IMR-90 (cell line): ENCODE data around the gene CFAP210. TPM values are rescaled to one million over a fixed set of nuclear protein-coding genes. Genes with fewer than 3 reads are reported as not detected.

Source experiments
- ATAC-seq: fragments of 200-7000 bp; cut with Tn5 transposase; 2 replicates; pipeline ENCODE4 v1.9.1; 2020; ENCODE audit warnings: low read depth, mild to moderate bottlenecking, moderate library complexity
- BruUV-seq: library from RNA; stranded (reverse); fragments of 400-500 nt; replicated peaks from 2 replicates; lab custom pipeline; 2021; lab: Mats Ljungman, UMichigan
- CTCF ChIA-PET: fragments of 300-600 bp; formaldehyde crosslinking; extraction: SDS; loops from one replicate; lab custom pipeline; 2021; ENCODE audit warnings: antibody characterized with exemption; lab: Yijun Ruan, JAX
- POLR2A ChIA-PET: fragments of 300-600 bp; sonication (Branson Sonifier 250); formaldehyde crosslinking; loops from one replicate; lab custom pipeline; 2022; ENCODE audit warnings: antibody characterized with exemption; ENCODE audit not compliant: unreplicated experiment; lab: Charles Lee
- DNase-seq: peaks from one replicate; pipeline ENCODE4 v3.0.0; 2013
- H2AFZ ChIP-seq: replicated peaks from 2 replicates; pipeline ENCODE3; 2013; ENCODE audit warnings: low read length, mild to moderate bottlenecking; ENCODE audit not compliant: poor library complexity
- H2AK5ac ChIP-seq: 2 replicates; pipeline ENCODE4 v1.6.1; 2013; ENCODE audit warnings: low read depth, low read length, inconsistent platforms
- H2AK9ac ChIP-seq: replicated peaks from 2 replicates; pipeline ENCODE3; 2013; ENCODE audit warnings: mild to moderate bottlenecking, low read depth, low read length, moderate library complexity; ENCODE audit not compliant: poor library complexity
- H2BK120ac ChIP-seq: 2 replicates; pipeline ENCODE4 v1.6.1; 2013; ENCODE audit warnings: low read depth, low read length, inconsistent platforms
- H2BK15ac ChIP-seq: 3 replicates; pipeline ENCODE4 v1.6.1; 2013; ENCODE audit warnings: low read depth, low read length, inconsistent platforms
- H2BK20ac ChIP-seq: 2 replicates; pipeline ENCODE4 v1.6.1; 2013; ENCODE audit warnings: low read depth, mild to moderate bottlenecking, inconsistent platforms, low read length, moderate library complexity
- H2BK5ac ChIP-seq: 2 replicates; pipeline ENCODE4 v1.6.1; 2013; ENCODE audit warnings: mild to moderate bottlenecking, low read depth, low read length, inconsistent platforms; ENCODE audit not compliant: poor library complexity, severe bottlenecking
- H3K14ac ChIP-seq: replicated peaks from 2 replicates; pipeline ENCODE4 v1.6.1; 2013; ENCODE audit warnings: low read depth, low read length, inconsistent platforms
- H3K18ac ChIP-seq: 2 replicates; pipeline ENCODE4 v1.6.1; 2013; ENCODE audit warnings: low read depth, low read length, control low read depth
- H3K23ac ChIP-seq: 2 replicates; pipeline ENCODE4 v1.6.1; 2013; ENCODE audit warnings: low read depth, low read length, inconsistent platforms
- H3K27ac ChIP-seq: 2 replicates; pipeline ENCODE4 v1.5.1; 2013; ENCODE audit warnings: mild to moderate bottlenecking, control low read depth, low read length; ENCODE audit not compliant: insufficient read depth
- H3K27me3 ChIP-seq: 2 replicates; pipeline ENCODE4 v1.6.1; 2013; ENCODE audit warnings: low read length; ENCODE audit not compliant: control insufficient read depth, insufficient read depth
- H3K36me3 ChIP-seq: 2 replicates; pipeline ENCODE4 v1.6.1; 2013; ENCODE audit warnings: low read length, mixed read lengths; ENCODE audit not compliant: control insufficient read depth, insufficient read depth
- H3K4ac ChIP-seq: 2 replicates; pipeline ENCODE4 v1.6.1; 2013; ENCODE audit warnings: low read depth, low read length, inconsistent platforms
- H3K4me1 ChIP-seq: 2 replicates; pipeline ENCODE4 v1.6.1; 2013; ENCODE audit warnings: low read length, mixed read lengths; ENCODE audit not compliant: control insufficient read depth, insufficient read depth
- H3K4me2 ChIP-seq: 2 replicates; pipeline ENCODE4 v1.6.1; 2013; ENCODE audit warnings: low read depth, mild to moderate bottlenecking, control low read depth, low read length, moderate library complexity
- H3K4me3 ChIP-seq: 2 replicates; pipeline ENCODE4 v1.5.1; 2013; ENCODE audit warnings: low read depth, mild to moderate bottlenecking, control low read depth, low read length, moderate library complexity; ENCODE audit not compliant: insufficient read depth
- H3K56ac ChIP-seq: 2 replicates; pipeline ENCODE4 v1.6.1; 2013; ENCODE audit warnings: low read length, inconsistent platforms; ENCODE audit not compliant: insufficient read depth; ENCODE audit errors: extremely low read depth
- H3K79me1 ChIP-seq, 2 experiments: 2 replicates each; pipeline ENCODE4 v1.6.1; 2013; ENCODE audit warnings: low read length in 2 of 2, inconsistent platforms in 1 of 2, low read depth in 1 of 2
- H3K9ac ChIP-seq: 2 replicates; pipeline ENCODE4 v1.6.1; 2013; ENCODE audit warnings: low read depth, low read length, control low read depth
- H3K9me1 ChIP-seq: 2 replicates; pipeline ENCODE4 v1.6.1; 2013; ENCODE audit warnings: low read length, inconsistent platforms; ENCODE audit not compliant: insufficient read depth
- H3K9me3 ChIP-seq: 2 replicates; pipeline ENCODE4 v1.6.1; 2013; ENCODE audit warnings: low read length; ENCODE audit not compliant: control insufficient read depth, insufficient read depth
- H4K20me1 ChIP-seq: 2 replicates; pipeline ENCODE4 v1.6.1; 2013; ENCODE audit warnings: low read length, inconsistent platforms; ENCODE audit not compliant: insufficient read depth
- H4K5ac ChIP-seq: 2 replicates; pipeline ENCODE4 v1.6.1; 2013; ENCODE audit warnings: mild to moderate bottlenecking, low read depth, low read length, control low read depth
- H4K8ac ChIP-seq, 2 experiments: 2 replicates each; pipeline ENCODE4 v1.6.1; 2013; ENCODE audit warnings: low read depth in 2 of 2, low read length in 2 of 2, control low read depth in 1 of 2, inconsistent platforms in 1 of 2
- H4K91ac ChIP-seq: 2 replicates; pipeline ENCODE4 v1.6.1; 2013; ENCODE audit warnings: low read depth, low read length, inconsistent platforms; ENCODE audit not compliant: insufficient read depth
- BHLHE40 ChIP-seq: fragments of 150-350 bp; IDR thresholded peaks from 2 replicates; pipeline ENCODE4 v1.6.1; 2016; ENCODE audit warnings: mild to moderate bottlenecking, low read depth, low read length
- CEBPB ChIP-seq: IDR thresholded peaks from 2 replicates; pipeline ENCODE4 v1.6.1; 2012; ENCODE audit warnings: low read depth, low read length, improper control_type of control experiment
- CHD1 ChIP-seq: IDR thresholded peaks from 2 replicates; pipeline ENCODE4 v1.6.1; 2012; ENCODE audit warnings: low read depth, low read length, improper control_type of control experiment
- MAZ ChIP-seq: IDR thresholded peaks from 2 replicates; pipeline ENCODE4 v1.6.1; 2012; ENCODE audit warnings: low read depth, mild to moderate bottlenecking, low read length, improper control_type of control experiment, moderate library complexity, borderline replicate concordance
- MXI1 ChIP-seq: IDR thresholded peaks from 2 replicates; pipeline ENCODE4 v1.6.1; 2012; ENCODE audit warnings: low read depth, mild to moderate bottlenecking, low read length, moderate library complexity, borderline replicate concordance
- NFE2L2 ChIP-seq: fragments of 150-350 bp; IDR thresholded peaks from 2 replicates; pipeline ENCODE4 v1.6.1; 2016; ENCODE audit warnings: low read depth, mild to moderate bottlenecking, low read length
- POLR2A ChIP-seq: IDR thresholded peaks from 2 replicates; pipeline ENCODE4 v1.6.1; 2012; ENCODE audit warnings: mild to moderate bottlenecking, low read depth, low read length
- RAD21 ChIP-seq: IDR thresholded peaks from 2 replicates; pipeline ENCODE4 v1.6.1; 2012; ENCODE audit warnings: low read length, improper control_type of control experiment
- RFX5 ChIP-seq: IDR thresholded peaks from 2 replicates; pipeline ENCODE4 v1.8.0; 2012; ENCODE audit warnings: low read depth, mild to moderate bottlenecking, low read length, moderate library complexity
- SMC3 ChIP-seq: fragments of 150-350 bp; IDR thresholded peaks from 2 replicates; pipeline ENCODE4 v1.6.1; 2016; ENCODE audit warnings: low read depth, mild to moderate bottlenecking, antibody characterized with exemption, low read length, moderate library complexity
- USF2 ChIP-seq: fragments of 150-350 bp; IDR thresholded peaks from 2 replicates; pipeline ENCODE4 v1.6.1; 2017; ENCODE audit warnings: mild to moderate bottlenecking, antibody characterized with exemption, low read length, low read depth
- dilution Hi-C: fragments of 300-500 bp; cut with HindIII; formaldehyde crosslinking; loops from one replicate; pipeline ENCODE4 v1.14.3; 2018; ENCODE audit warnings: low sequenced_read_pairs; ENCODE audit not compliant: unreplicated experiment
- in situ Hi-C: fragments of 300-500 bp; cut with MboI; formaldehyde crosslinking; loops from 3 replicates; pipeline ENCODE4 v1.14.3; 2019; ENCODE audit warnings: low sequenced_read_pairs, inconsistent platforms, mixed read lengths
- intact Hi-C: fragments of 100-400 bp; cut with micrococcal nuclease; formaldehyde crosslinking; loops from 2 replicates; pipeline ENCODE4 v1.10.0; 2022
- polyA plus RNA-seq, 3 experiments: library from polyadenylated mRNA; depleted of rRNA; stranded (reverse); fragments of >200 nt; gene quantifications; 2 replicates each; pipeline ENCODE4 v1.2.3, GENCODE V29; 2012; ENCODE audit warnings: low replicate concordance in 1 of 3
- total RNA-seq: library from RNA; depleted of rRNA; stranded (reverse); fragments of >200 nt; gene quantifications from 2 replicates; pipeline ENCODE4 v1.2.3, GENCODE V29; 2012
- TF ChIP-seq, protein P1 (sequence below): fragments of 150-350 bp; IDR thresholded peaks from 2 replicates; pipeline ENCODE4 v1.6.1; 2016; ENCODE audit warnings: low read depth, mild to moderate bottlenecking, low read length, moderate library complexity, borderline replicate concordance

CFAP210 gene
- total and polyA plus RNA-seq, 2 of the 4 experiments (the other 2 are of a cell fraction): not detected

DNA sequence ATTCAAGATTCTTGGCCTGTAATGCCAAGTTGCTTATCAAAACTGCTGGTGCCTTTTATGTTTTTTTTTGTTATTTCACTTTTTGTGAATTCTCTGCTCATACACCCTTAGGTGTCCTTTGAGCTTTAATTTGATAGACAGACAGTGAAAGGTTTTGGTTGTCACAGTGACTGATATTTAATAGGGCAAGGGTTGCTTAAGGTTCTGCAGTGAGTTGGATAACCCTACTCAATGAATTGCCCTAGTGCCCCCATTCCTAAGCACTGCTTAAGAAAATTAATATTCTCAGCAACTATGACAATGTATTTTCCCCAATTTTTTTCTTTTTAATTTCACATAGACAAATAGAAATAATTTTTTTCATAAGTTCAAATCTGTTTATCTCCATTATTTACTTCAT, 94.6 kb downstream of the CFAP210 start:
- no peak overlapping the region for H4K8ac ChIP-seq
- no peak overlapping the region for H3K4ac ChIP-seq
- dilution Hi-C loops: no loop called here
- intact Hi-C loops: no loop called here
- CTCF ChIA-PET: interaction anchor here (0.6 to 0.7 kb wide), 2 partner anchors 150 to 271 kb away, joined by 3 to 6 read pairs; no protein-coding TSS in a partner anchor
- H2BK120ac ChIP-seq: no peak overlapping the region
- no peak overlapping the region for H3K23ac ChIP-seq
- H3K14ac ChIP-seq: no peak overlapping the region
- in situ Hi-C loops: no loop called here
- POLR2A ChIA-PET: no interaction called here
- no peak overlapping the region for H2BK20ac ChIP-seq
- H3K56ac ChIP-seq: no peak overlapping the region
- H2AK9ac ChIP-seq: no peak overlapping the region
- no peak overlapping the region for H2AK5ac ChIP-seq
- H2AFZ ChIP-seq: no peak overlapping the region
- peaks cover 2% of the 10 kb centered on the region; the same call in 1 of the 2 replicates for H3K36me3 ChIP-seq
- no peak overlapping the region for H3K27ac ChIP-seq
- no peak overlapping the region for H3K4me2 ChIP-seq
- H2BK15ac ChIP-seq: no peak overlapping the region
- no peak overlapping the region for H4K5ac ChIP-seq
- TF ChIP-seq USF2 (no peak), CHD1 (no peak), MAZ (no peak), BHLHE40 (no peak), CEBPB (no peak), NFE2L2 (no peak), POLR2A (no peak), RAD21 (no peak), SMC3 (no peak), MXI1 (no peak), RFX5 (no peak)
- TF ChIP-seq, protein P1, sequence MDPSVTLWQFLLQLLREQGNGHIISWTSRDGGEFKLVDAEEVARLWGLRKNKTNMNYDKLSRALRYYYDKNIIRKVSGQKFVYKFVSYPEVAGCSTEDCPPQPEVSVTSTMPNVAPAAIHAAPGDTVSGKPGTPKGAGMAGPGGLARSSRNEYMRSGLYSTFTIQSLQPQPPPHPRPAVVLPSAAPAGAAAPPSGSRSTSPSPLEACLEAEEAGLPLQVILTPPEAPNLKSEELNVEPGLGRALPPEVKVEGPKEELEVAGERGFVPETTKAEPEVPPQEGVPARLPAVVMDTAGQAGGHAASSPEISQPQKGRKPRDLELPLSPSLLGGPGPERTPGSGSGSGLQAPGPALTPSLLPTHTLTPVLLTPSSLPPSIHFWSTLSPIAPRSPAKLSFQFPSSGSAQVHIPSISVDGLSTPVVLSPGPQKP: no peak
- no peaks in the 10 kb centered on the region for H3K27me3 ChIP-seq
- BruUV-seq: no TSS peak
- no peak overlapping the region for H3K4me3 ChIP-seq
- peaks cover 8 to 28% of the 10 kb centered on the region in 2 experiments for H3K79me1 ChIP-seq
- H2BK5ac ChIP-seq: no peak overlapping the region
- H3K18ac ChIP-seq: no peak overlapping the region
- no peaks in the 10 kb centered on the region for H3K4me1 ChIP-seq
- H3K9me1 ChIP-seq: 0 out of 2 replicates have a peak, but pooled peaks cover 3% of the 10 kb centered on the region
- H3K9ac ChIP-seq: no peak overlapping the region
- H3K9me3 ChIP-seq: no peaks in the 10 kb centered on the region
- no peak overlapping the region for H4K91ac ChIP-seq
- H4K20me1 ChIP-seq: peaks cover 27% of the 10 kb centered on the region
- no peak for ATAC-seq
- DNase-seq: no peak
